SU-DHL-6 (cell line): ENCODE measurements around the gene HEATR5A.

Experiments
- EZH2phosphoT487 ChIP-seq: fragments of 200-600 bp; sonication (generic), shearing (Covaris generic); conservative IDR thresholded peaks from 2 replicates; pipeline ENCODE4 v1.6.1; 2018; ENCODE audit warnings: mild to moderate bottlenecking, antibody characterized with exemption, low read length, moderate library complexity, mixed read lengths
- TF ChIP-seq, protein P1 (sequence below): fragments of 200-600 bp; sonication (generic); IDR thresholded peaks from one replicate; pipeline ENCODE4 v1.5.1; 2017; ENCODE audit warnings: antibody characterized with exemption, mild to moderate bottlenecking, low read length, moderate library complexity; ENCODE audit not compliant: insufficient read depth, poor library complexity, severe bottlenecking

DNA sequence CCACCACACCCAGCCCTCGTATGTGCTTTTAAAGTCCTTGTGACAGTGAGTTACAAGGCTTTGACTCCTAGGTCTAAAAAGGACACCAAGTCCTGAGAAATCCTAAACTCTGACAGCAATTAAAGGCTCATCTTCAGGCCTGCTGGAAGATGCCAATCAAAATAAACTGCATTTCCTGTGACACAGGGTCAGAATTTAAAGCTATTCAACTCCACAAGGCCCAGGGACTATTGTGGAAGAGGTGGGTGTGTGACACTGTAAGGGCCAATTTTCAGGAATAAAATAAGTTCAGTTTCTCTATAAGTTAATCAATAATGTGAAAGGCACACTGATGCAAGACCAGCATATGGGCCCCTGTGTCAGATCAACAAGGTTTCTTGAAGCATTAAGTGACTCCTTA, 143.3 kb downstream of the HEATR5A start:
- TF ChIP-seq, protein P1, sequence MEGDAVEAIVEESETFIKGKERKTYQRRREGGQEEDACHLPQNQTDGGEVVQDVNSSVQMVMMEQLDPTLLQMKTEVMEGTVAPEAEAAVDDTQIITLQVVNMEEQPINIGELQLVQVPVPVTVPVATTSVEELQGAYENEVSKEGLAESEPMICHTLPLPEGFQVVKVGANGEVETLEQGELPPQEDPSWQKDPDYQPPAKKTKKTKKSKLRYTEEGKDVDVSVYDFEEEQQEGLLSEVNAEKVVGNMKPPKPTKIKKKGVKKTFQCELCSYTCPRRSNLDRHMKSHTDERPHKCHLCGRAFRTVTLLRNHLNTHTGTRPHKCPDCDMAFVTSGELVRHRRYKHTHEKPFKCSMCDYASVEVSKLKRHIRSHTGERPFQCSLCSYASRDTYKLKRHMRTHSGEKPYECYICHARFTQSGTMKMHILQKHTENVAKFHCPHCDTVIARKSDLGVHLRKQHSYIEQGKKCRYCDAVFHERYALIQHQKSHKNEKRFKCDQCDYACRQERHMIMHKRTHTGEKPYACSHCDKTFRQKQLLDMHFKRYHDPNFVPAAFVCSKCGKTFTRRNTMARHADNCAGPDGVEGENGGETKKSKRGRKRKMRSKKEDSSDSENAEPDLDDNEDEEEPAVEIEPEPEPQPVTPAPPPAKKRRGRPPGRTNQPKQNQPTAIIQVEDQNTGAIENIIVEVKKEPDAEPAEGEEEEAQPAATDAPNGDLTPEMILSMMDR = no peak
- no peak for TF ChIP-seq EZH2phosphoT487
